PC-9 (cell line): ENCODE data around the gene SPESP1. TPM values are rescaled to one million over a fixed set of nuclear protein-coding genes. Genes with fewer than 3 reads are reported as not detected.

Experiments used
- BruUV-seq: library from RNA; stranded (reverse); fragments of 400-500 nt; replicated peaks from 2 replicates; lab custom pipeline; 2021; lab: Mats Ljungman, UMichigan
- CTCF ChIA-PET: fragments of 300-600 bp; sonication (Branson Sonifier 250); formaldehyde crosslinking; loops from one replicate; lab custom pipeline; 2022; ENCODE audit warnings: antibody characterized with exemption; lab: Charles Lee
- POLR2A ChIA-PET: fragments of 300-600 bp; sonication (Branson Sonifier 250); formaldehyde crosslinking; loops from one replicate; lab custom pipeline; 2022; ENCODE audit warnings: antibody characterized with exemption; ENCODE audit not compliant: unreplicated experiment; lab: Charles Lee
- DNase-seq, 2 experiments: peaks; one replicate each; pipeline versions ENCODE4 v3.0.0 to v3.0.0-alpha.2; 2015 to 2022; ENCODE audit warnings: mixed read lengths in 1 of 2
- H2AFZ ChIP-seq: fragments of 200-600 bp; sonication (generic); 2 replicates; pipeline ENCODE4 v1.8.1; 2017; ENCODE audit warnings: antibody characterized with exemption
- H3F3A ChIP-seq: fragments of 200-600 bp; sonication (generic); 2 replicates; pipeline ENCODE4 v1.8.1; 2017; ENCODE audit warnings: antibody characterized with exemption, mild to moderate bottlenecking, low read depth; ENCODE audit not compliant: insufficient read depth
- H3K27ac ChIP-seq: fragments of 200-600 bp; sonication (generic); 2 replicates; pipeline ENCODE4 v1.6.1; 2016; ENCODE audit warnings: mixed run types
- H3K27me3 ChIP-seq: fragments of 200-600 bp; sonication (generic); 2 replicates; pipeline ENCODE4 v1.6.1; 2016; ENCODE audit warnings: low read depth, mixed run types; ENCODE audit not compliant: insufficient read depth
- H3K36me3 ChIP-seq: fragments of 200-600 bp; sonication (generic); 2 replicates; pipeline ENCODE4 v1.6.1; 2016; ENCODE audit warnings: low read depth, mixed run types
- H3K4me1 ChIP-seq: fragments of 200-600 bp; sonication (generic); replicated peaks from 2 replicates; pipeline ENCODE4 v1.6.1; 2016; ENCODE audit warnings: mixed run types; ENCODE audit not compliant: insufficient read depth
- H3K4me2 ChIP-seq: fragments of 200-600 bp; sonication (generic); 2 replicates; pipeline ENCODE4 v1.6.1; 2017; ENCODE audit warnings: mixed run types
- H3K4me3 ChIP-seq: fragments of 200-600 bp; sonication (generic); 2 replicates; pipeline ENCODE4 v1.6.1; 2016; ENCODE audit warnings: mixed run types
- H3K79me2 ChIP-seq: fragments of 200-600 bp; sonication (generic); 2 replicates; pipeline ENCODE4 v1.6.1; 2017; ENCODE audit warnings: low read depth, mixed run types
- H3K9me2 ChIP-seq: fragments of 200-600 bp; sonication (generic); 2 replicates; pipeline ENCODE4 v1.8.1; 2017; ENCODE audit warnings: mild to moderate bottlenecking; ENCODE audit not compliant: insufficient read depth
- H3K9me3 ChIP-seq: fragments of 200-600 bp; sonication (generic); 2 replicates; pipeline ENCODE4 v1.8.1; 2016; ENCODE audit warnings: low read depth; ENCODE audit not compliant: insufficient read depth
- H4K20me1 ChIP-seq: fragments of 200-600 bp; sonication (generic); 2 replicates; pipeline ENCODE4 v1.8.1; 2017; ENCODE audit not compliant: insufficient read depth
- CTCF ChIP-seq: fragments of 200-600 bp; sonication (generic); conservative IDR thresholded peaks from 2 replicates; pipeline ENCODE4 v1.6.1; 2017; ENCODE audit warnings: mixed run types, antibody characterized with exemption, mild to moderate bottlenecking, moderate library complexity
- EZH2 ChIP-seq: fragments of 200-600 bp; sonication (generic); IDR thresholded peaks from 2 replicates; pipeline ENCODE4 v1.8.0; 2017; ENCODE audit warnings: antibody characterized with exemption, low read depth
- intact Hi-C: fragments of 100-400 bp; cut with micrococcal nuclease; formaldehyde crosslinking; loops from one replicate; pipeline ENCODE4 v1.10.0; 2022; ENCODE audit not compliant: unreplicated experiment
- total RNA-seq: library from RNA; stranded (reverse); gene quantifications from 2 replicates; pipeline ENCODE4 v1.2.3, GENCODE V29; 2021

The SPESP1 gene
- total RNA-seq, 1 experiment from 2014 or later = not detected

GRCh38 chr15:68887120-68887519, 43.2 kb upstream of the SPESP1 start:
- Histone ChIP-seq H2AFZ (no peak overlapping the region), H3K9me2 (no peaks in the 10 kb centered on the region), H3K79me2 (no peaks in the 10 kb centered on the region), H3K27ac (no peak overlapping the region), H3K4me2 (no peak overlapping the region), H4K20me1 (no peaks in the 10 kb centered on the region), H3K4me1 (peaks cover 25% of the 10 kb centered on the region), H3K4me3 (no peak overlapping the region), H3K36me3 (no peaks in the 10 kb centered on the region), H3K9me3 (no peaks in the 10 kb centered on the region), H3K27me3 (no peaks in the 10 kb centered on the region), H3F3A (no peaks in the 10 kb centered on the region)
- ChIA-PET POLR2A (no interaction called here), CTCF (interaction anchor here (0.7 kb wide), 1 partner anchor 43 kb away, joined by 3 read pairs; no protein-coding TSS in a partner anchor)
- intact Hi-C loops = loop anchor here (10.0 kb wide), 1 partner anchor 168 kb away; no protein-coding TSS in a partner anchor
- BruUV-seq = no TSS peak
- no peak for DNase-seq
- TF ChIP-seq EZH2 (no peak), CTCF (no peak)

DNA sequence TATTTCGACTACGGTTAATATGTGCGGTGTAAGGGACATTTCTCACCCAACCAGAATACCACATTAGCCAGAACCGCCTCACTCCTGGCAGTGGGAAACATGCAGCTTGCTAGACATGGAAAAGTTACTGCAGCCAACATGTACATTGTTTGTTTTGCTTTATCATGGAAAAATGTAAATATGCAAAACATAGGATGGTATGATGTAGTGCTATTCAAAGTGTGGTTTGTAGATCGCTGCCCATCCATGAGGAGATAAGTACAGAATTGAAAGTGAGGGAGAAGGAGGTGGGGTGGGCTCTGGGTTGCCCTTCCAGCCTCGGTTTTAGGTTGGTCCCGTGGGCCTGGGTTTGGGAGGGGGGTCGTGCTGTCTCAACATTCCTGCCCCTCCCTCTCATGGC, 42.5 kb upstream of the SPESP1 start:
- ChIA-PET POLR2A (no interaction called here), CTCF (no interaction called here)
- no peaks in the 10 kb centered on the region for H3K9me3 ChIP-seq
- no peak overlapping the region for H3K27ac ChIP-seq
- no peaks in the 10 kb centered on the region for H3K79me2 ChIP-seq
- no peaks in the 10 kb centered on the region for H3K9me2 ChIP-seq
- peaks cover 25% of the 10 kb centered on the region for H3K4me1 ChIP-seq
- intact Hi-C loops = loop anchor here (10.0 kb wide), 1 partner anchor 167 kb away; no protein-coding TSS in a partner anchor
- no peak overlapping the region for H2AFZ ChIP-seq
- no peak for DNase-seq
- no peaks in the 10 kb centered on the region for H3F3A ChIP-seq
- no peak overlapping the region for H3K4me2 ChIP-seq
- no peak overlapping the region for H3K4me3 ChIP-seq
- no peaks in the 10 kb centered on the region for H3K27me3 ChIP-seq
- no peaks in the 10 kb centered on the region for H3K36me3 ChIP-seq
- TF ChIP-seq CTCF = no peak
- TF ChIP-seq EZH2 = no peak
- no peaks in the 10 kb centered on the region for H4K20me1 ChIP-seq
- BruUV-seq = no TSS peak

- DNase-seq = no peak
- no TSS peak for BruUV-seq
- ChIA-PET CTCF (no interaction called here), POLR2A (no interaction called here)
- H3K27me3 ChIP-seq = no peaks in the 10 kb centered on the region
- no peaks in the 10 kb centered on the region for H3K79me2 ChIP-seq
- H3K9me2 ChIP-seq = no peaks in the 10 kb centered on the region
- TF ChIP-seq EZH2 (no peak), CTCF (no peak)
- no peaks in the 10 kb centered on the region for H3K9me3 ChIP-seq
- no peak overlapping the region for H2AFZ ChIP-seq
- no peaks in the 10 kb centered on the region for H4K20me1 ChIP-seq
- H3K4me2 ChIP-seq = no peak overlapping the region
- no peak overlapping the region for H3K4me3 ChIP-seq
- no peaks in the 10 kb centered on the region for H3K36me3 ChIP-seq
- H3K4me1 ChIP-seq = peaks cover 25% of the 10 kb centered on the region
- H3F3A ChIP-seq = no peaks in the 10 kb centered on the region
- H3K27ac ChIP-seq = no peak overlapping the region
- intact Hi-C loops = loop anchor here (10.0 kb wide), 1 partner anchor 166 kb away; no protein-coding TSS in a partner anchor
Observed at GRCh38 chr15:68888419-68888818, 41.9 kb upstream of the SPESP1 start.
